A549 (cell line): ENCODE measurements around the gene KSR2. TPM values are rescaled to one million over a fixed set of nuclear protein-coding genes. Genes with fewer than 3 reads are reported as not detected.

ENCODE experiments used
- ATAC-seq, 2 experiments: fragments of 200-7000 bp in 1 of 2; fragments of >200 bp in 1 of 2; cut with Nextera tagmentation in 1 of 2; cut with Tn5 transposase in 1 of 2; 3 replicates each; pipeline versions ENCODE4 v1.8.0 to v1.9.1; 2018 to 2020; ENCODE audit warnings: mild to moderate bottlenecking in 1 of 2, moderate library complexity in 1 of 2
- CTCF ChIA-PET: fragments of 300-600 bp; sonication (Branson Sonifier 250); formaldehyde crosslinking; extraction: SDS; loops from one replicate; lab custom pipeline; 2021; ENCODE audit warnings: antibody characterized with exemption, inconsistent platforms; lab: Yijun Ruan, JAX
- POLR2A ChIA-PET: fragments of 350-600 bp; formaldehyde crosslinking; extraction: SDS; loops from one replicate; lab custom pipeline; 2021; ENCODE audit warnings: antibody characterized with exemption, inconsistent platforms; lab: Yijun Ruan, JAX
- DNase-seq, 2 experiments: peaks; one replicate each; pipeline versions ENCODE4 v3.0.0 to v3.0.0-alpha.2; 2011 to 2016; ENCODE audit warnings: low read depth in 1 of 2, low spot score in 1 of 2
- FAIRE-seq: peaks from 2 replicates; lab custom pipeline; 2011; peaks lifted over from hg19 to GRCh38; lab: Jason Lieb, UNC
- H3K27ac ChIP-seq, 2 experiments: fragments of >200 bp; sonication (Bioruptor Twin); formaldehyde crosslinking; 3 replicates each; pipeline ENCODE4 v1.5.1; 2016 to 2017
- H3K4me1 ChIP-seq: fragments of >200 bp; sonication (Bioruptor Twin); formaldehyde crosslinking; 3 replicates; pipeline ENCODE4 v1.6.1; 2016
- H3K4me2 ChIP-seq: fragments of >200 bp; sonication (Bioruptor Twin); formaldehyde crosslinking; 3 replicates; pipeline ENCODE4 v1.6.1; 2016
- H3K4me3 ChIP-seq: fragments of >200 bp; sonication (Bioruptor Twin); formaldehyde crosslinking; 3 replicates; pipeline ENCODE4 v1.5.1; 2016
- H3K9me3 ChIP-seq: fragments of >200 bp; sonication (Bioruptor Twin); formaldehyde crosslinking; 3 replicates; pipeline ENCODE4 v1.6.1; 2016
- BCL3 ChIP-seq: fragments of >200 bp; sonication (Bioruptor Twin); formaldehyde crosslinking; IDR thresholded peaks from 3 replicates; pipeline ENCODE4 v1.6.1; 2016
- CBX2 ChIP-seq: fragments of 200-600 bp; sonication (generic); IDR thresholded peaks from 2 replicates; pipeline ENCODE4 v1.6.1; 2016; ENCODE audit warnings: low read depth, mild to moderate bottlenecking, borderline replicate concordance
- CHD4 ChIP-seq: fragments of 200-600 bp; sonication (generic); IDR thresholded peaks from 2 replicates; pipeline ENCODE4 v1.6.1; 2016; ENCODE audit warnings: antibody characterized with exemption, mild to moderate bottlenecking, borderline replicate concordance
- CTCF ChIP-seq: fragments of >200 bp; sonication (Bioruptor Twin); formaldehyde crosslinking; IDR thresholded peaks from 3 replicates; pipeline ENCODE4 v1.5.1; 2016
- ESRRA ChIP-seq: fragments of 150-350 bp; IDR thresholded peaks from 2 replicates; pipeline ENCODE4 v1.6.1; 2014; ENCODE audit warnings: mild to moderate bottlenecking, low read length, borderline replicate concordance
- FOSL2 ChIP-seq, 2 experiments: fragments of 450-650 bp in 1 of 2; fragments of >200 bp in 1 of 2; sonication (Bioruptor Twin) in 1 of 2; formaldehyde crosslinking; IDR thresholded peaks; 2 replicates each; pipeline versions ENCODE4 v1.5.0 to v1.6.1; 2016 to 2020; ENCODE audit warnings: mild to moderate bottlenecking in 1 of 2, moderate library complexity in 1 of 2
- HES2 ChIP-seq: fragments of >200 bp; sonication (Bioruptor Twin); formaldehyde crosslinking; IDR thresholded peaks from 2 replicates; pipeline ENCODE4 v1.6.1; 2016
- HEYL ChIP-seq: fragments of 250-450 bp; sonication (Bioruptor Pico); IDR thresholded peaks from 2 replicates; pipeline ENCODE4 v1.8.0; 2021; ENCODE audit warnings: mild to moderate bottlenecking, moderate library complexity
- HOXA7 ChIP-seq: fragments of 250-450 bp; sonication (Bioruptor Pico); IDR thresholded peaks from 2 replicates; pipeline ENCODE4 v1.5.0; 2020; ENCODE audit warnings: mild to moderate bottlenecking, moderate library complexity
- JUNB ChIP-seq: fragments of >200 bp; sonication (Bioruptor Twin); formaldehyde crosslinking; IDR thresholded peaks from 2 replicates; pipeline ENCODE4 v1.6.1; 2016
- KDM5A ChIP-seq: fragments of 200-600 bp; sonication (generic); IDR thresholded peaks from 2 replicates; pipeline ENCODE4 v1.6.1; 2016; ENCODE audit warnings: antibody characterized with exemption, mild to moderate bottlenecking
- MYC ChIP-seq: IDR thresholded peaks from 2 replicates; pipeline ENCODE4 v1.6.1; 2012; ENCODE audit warnings: mild to moderate bottlenecking, inconsistent platforms, low read length, improper control_type of control experiment, borderline replicate concordance
- NFE2L2 ChIP-seq: fragments of 150-350 bp; conservative IDR thresholded peaks from 2 replicates; pipeline ENCODE4 v1.6.1; 2014; ENCODE audit warnings: low read length
- NPAS2 ChIP-seq: fragments of 250-450 bp; sonication (Bioruptor Pico); IDR thresholded peaks from 2 replicates; pipeline ENCODE4 v1.8.0; 2022; ENCODE audit warnings: mild to moderate bottlenecking, moderate library complexity, borderline replicate concordance
- NR3C1 ChIP-seq: fragments of >200 bp; sonication (Bioruptor Twin); formaldehyde crosslinking; IDR thresholded peaks from 3 replicates; pipeline ENCODE4 v1.6.1; 2017
- PBX3 ChIP-seq: IDR thresholded peaks from 2 replicates; pipeline ENCODE4 v1.6.1; 2012
- POLR2A ChIP-seq: IDR thresholded peaks from 2 replicates; pipeline ENCODE4 v1.6.1; 2012; ENCODE audit warnings: mild to moderate bottlenecking, low read length
- RAD21 ChIP-seq, 2 experiments: fragments of >200 bp in 1 of 2; sonication (Bioruptor Twin) in 1 of 2; formaldehyde crosslinking in 1 of 2; IDR thresholded peaks in 1 of 2; conservative IDR thresholded peaks in 1 of 2; 2 replicates in 1 of 2; 3 replicates in 1 of 2; pipeline ENCODE4 v1.6.1; 2012 to 2018; ENCODE audit warnings: inconsistent platforms in 1 of 2
- RARB ChIP-seq: fragments of 250-450 bp; sonication (Bioruptor Pico); IDR thresholded peaks from 2 replicates; pipeline ENCODE4 v1.8.0; 2021; ENCODE audit warnings: mild to moderate bottlenecking, moderate library complexity
- RNF2 ChIP-seq: fragments of 200-600 bp; sonication (generic); IDR thresholded peaks from 2 replicates; pipeline ENCODE4 v1.6.1; 2016; ENCODE audit warnings: low read depth, mild to moderate bottlenecking, antibody characterized with exemption, moderate library complexity, borderline replicate concordance
- SREBF2 ChIP-seq: fragments of 450-650 bp; IDR thresholded peaks from 2 replicates; pipeline ENCODE4 v1.6.1; 2014; ENCODE audit warnings: mild to moderate bottlenecking, moderate library complexity
- TFCP2L1 ChIP-seq: fragments of 250-450 bp; sonication (Bioruptor Pico); IDR thresholded peaks from 2 replicates; pipeline ENCODE4 v1.5.0; 2021; ENCODE audit warnings: mild to moderate bottlenecking
- ZFP36 ChIP-seq: fragments of 450-650 bp; IDR thresholded peaks from 2 replicates; pipeline ENCODE4 v1.6.1; 2014; ENCODE audit warnings: borderline replicate concordance; ENCODE audit not compliant: partially characterized antibody
- WGBS: methylation state at CpG from one replicate; pipeline ENCODE4 v1.1.6; 2017; ENCODE audit errors: missing lambda C conversion rate; 5-methylcytosine and 5-hydroxymethylcytosine counted together
- polyA plus RNA-seq, 4 experiments: library from polyadenylated mRNA; depleted of rRNA in 3 of 4; stranded (reverse); fragments of >200 nt; fragmentation: RNase III in 1 of 4; extraction: RNeasy Plus Mini Kit Qiagen cat#74134 plus additional on column Dnase treatment in 1 of 4; gene quantifications; 2 replicates in 3 of 4; 3 replicates in 1 of 4; pipeline ENCODE4 v1.2.3, GENCODE V29; 2011 to 2017

The KSR2 gene
- polyA plus RNA-seq, 2 of the 4 experiments (the other 2 are of a cell fraction), result 0.37 to 1.2 TPM

- ATAC-seq, result no peak
- 59% methylated on average over 2 of the region's 2 CpGs for WGBS
- DNase-seq, result no peak
- no peak for FAIRE-seq
- H3K4me2 ChIP-seq, result no peak overlapping the region
- H3K27ac ChIP-seq, result no peak overlapping the region
- no peak overlapping the region for H3K4me3 ChIP-seq
- TF ChIP-seq CBX2 (no peak), RARB (CRISPR knock-in tag) (no peak), RNF2 (no peak), NPAS2 (CRISPR knock-in tag) (no peak), POLR2A (no peak), JUNB (no peak), HOXA7 (CRISPR knock-in tag) (no peak), NR3C1 (no peak), BCL3 (no peak), ESRRA (no peak), CTCF (no peak)
- H3K4me1 ChIP-seq, result no peaks in the 10 kb centered on the region
- ChIA-PET POLR2A (no interaction called here), CTCF (interaction anchor here (0.9 to 1.7 kb wide), 3 partner anchors 43 to 166 kb away, joined by 3 to 4 read pairs (median 3); no protein-coding TSS in a partner anchor)
- H3K9me3 ChIP-seq, result no peaks in the 10 kb centered on the region
These were observed 546.8 kb downstream of the KSR2 start for GRCh38 chr12:117421987-117422386.

GRCh38 chr12:117421068-117421752, 547.6 kb downstream of the KSR2 start:
- DNase-seq (no peak), FAIRE-seq (no peak), ATAC-seq (no peak)
- no peak overlapping the region for H3K4me3 ChIP-seq
- ChIA-PET CTCF (interaction anchor here (0.6 to 1.7 kb wide), 4 partner anchors 44 to 453 kb away, joined by 3 to 4 read pairs (median 3); no protein-coding TSS in a partner anchor), POLR2A (interaction anchor here (0.6 kb wide), 1 partner anchor 9 kb away, joined by 3 read pairs; no protein-coding TSS in a partner anchor)
- WGBS, result 49% methylated on average over 4 of the region's 4 CpGs
- H3K9me3 ChIP-seq, result no peaks in the 10 kb centered on the region
- TF ChIP-seq NFE2L2 (no peak), FOSL2 (IDR thresholded peaks at IDR 0.05) (no peak), FOSL2 (CRISPR knock-in tag; IDR thresholded peaks at IDR 0.05) (no peak)
- H3K4me1 ChIP-seq, result no peaks in the 10 kb centered on the region
- H3K27ac ChIP-seq, result no peak overlapping the region
- H3K4me2 ChIP-seq, result no peak overlapping the region

GRCh38 chr12:117417004-117417403, 551.8 kb downstream of the KSR2 start:
- ATAC-seq (no peak), FAIRE-seq (no peak), DNase-seq (no peak)
- POLR2A ChIA-PET, result no interaction called here
- no peak overlapping the region for H3K4me2 ChIP-seq
- no peak overlapping the region for H3K4me3 ChIP-seq
- no peaks in the 10 kb centered on the region for H3K9me3 ChIP-seq
- no peaks in the 10 kb centered on the region for H3K4me1 ChIP-seq
- H3K27ac ChIP-seq, result no peak overlapping the region
- CTCF ChIA-PET, result interaction anchor here (0.7 kb wide), 1 partner anchor 576 kb away, joined by 3 read pairs; no protein-coding TSS in a partner anchor
- 0% methylated on average over 1 of the region's 1 CpG for WGBS
- TF ChIP-seq MYC (no peak), CHD4 (no peak), PBX3 (no peak), KDM5A (no peak), HEYL (CRISPR knock-in tag) (no peak), JUNB (no peak), ZFP36 (no peak), SREBF2 (no peak), HES2 (no peak), TFCP2L1 (CRISPR knock-in tag) (no peak), RAD21 (conservative IDR thresholded peaks at IDR 0.05 in 1 of 2, IDR thresholded peaks at IDR 0.05 in 1 of 2) (no peak), BCL3 (no peak)
